Measurements from ENCODE around the gene SETDB1. TPM values are rescaled to one million over a fixed set of nuclear protein-coding genes. Genes with fewer than 3 reads are reported as not detected.

The SETDB1 gene
- total RNA-seq, 1 donor from 2014 or later = 79.5 TPM

DNA sequence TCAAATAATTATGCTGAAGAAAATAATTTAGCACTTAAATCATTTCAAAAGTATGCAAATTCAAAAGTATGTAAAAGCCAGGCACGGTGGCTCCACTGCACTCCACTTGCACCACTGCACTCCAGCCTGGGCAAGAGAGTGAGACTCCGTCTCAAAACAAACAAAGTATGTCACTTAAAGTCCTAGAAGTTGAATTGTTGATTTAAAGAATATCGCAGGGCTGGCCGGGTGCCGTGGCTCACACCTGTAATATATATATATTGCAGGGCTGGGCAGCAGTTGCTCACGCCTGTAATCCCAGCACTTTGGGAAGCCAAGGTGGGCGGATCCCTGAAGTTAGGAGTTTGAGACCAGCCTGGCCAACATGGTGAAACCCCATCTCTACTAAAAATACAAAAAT is 8.8 kb upstream of the SETDB1 start:
- no peak for DNase-seq (ENCODE audit: low spot score)
- no peak overlapping the region for H3K9ac ChIP-seq

DNA sequence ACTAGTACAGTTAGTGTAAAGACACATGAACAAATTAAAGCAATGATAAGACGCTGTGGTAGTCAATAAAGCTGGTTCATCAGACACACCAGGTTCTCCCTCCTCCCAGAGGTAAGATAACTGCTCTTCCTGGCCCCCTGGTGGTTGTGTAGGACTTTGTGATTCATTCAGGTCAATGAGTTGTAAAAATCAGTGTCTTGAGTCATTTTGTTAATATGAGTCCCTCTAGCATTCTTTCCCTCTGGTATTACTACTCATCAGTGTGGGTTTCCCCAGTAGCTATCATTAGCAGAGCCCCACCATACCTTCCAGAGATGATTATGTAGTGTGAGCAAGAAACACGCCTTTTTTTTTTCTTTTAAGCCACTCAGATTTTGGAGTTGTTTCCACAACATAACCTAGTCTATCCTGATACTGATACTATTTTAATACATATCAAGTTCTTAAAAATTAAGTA is 3.6 kb upstream of the SETDB1 start:
- H3K27me3 ChIP-seq = no peaks in the 10 kb centered on the region
- H3K27ac ChIP-seq = no peak overlapping the region
- peak; percentile 82 for DNase-seq (ENCODE audit: low spot score)
- Mint-ChIP-seq H3K4me3 (no peak overlapping the region), H3K27ac (no peak overlapping the region), H3K27me3 (ENCODE audit: insufficient read depth, low read depth) (peaks cover 8% of the 10 kb centered on the region), H3K36me3 (peaks cover 6% of the 10 kb centered on the region), H3K4me1 (peaks cover 19% of the 10 kb centered on the region), H3K9me3 (no peaks in the 10 kb centered on the region)
- no peaks in the 10 kb centered on the region for H3K9me3 ChIP-seq (ENCODE audit: low read depth)
- no peak overlapping the region for H3K4me2 ChIP-seq
- H4K20me1 ChIP-seq (ENCODE audit: low read depth) = no peaks in the 10 kb centered on the region
- TF ChIP-seq EZH2 (IDR thresholded peaks at IDR 0.05) = no peak
- TF ChIP-seq, protein P1, sequence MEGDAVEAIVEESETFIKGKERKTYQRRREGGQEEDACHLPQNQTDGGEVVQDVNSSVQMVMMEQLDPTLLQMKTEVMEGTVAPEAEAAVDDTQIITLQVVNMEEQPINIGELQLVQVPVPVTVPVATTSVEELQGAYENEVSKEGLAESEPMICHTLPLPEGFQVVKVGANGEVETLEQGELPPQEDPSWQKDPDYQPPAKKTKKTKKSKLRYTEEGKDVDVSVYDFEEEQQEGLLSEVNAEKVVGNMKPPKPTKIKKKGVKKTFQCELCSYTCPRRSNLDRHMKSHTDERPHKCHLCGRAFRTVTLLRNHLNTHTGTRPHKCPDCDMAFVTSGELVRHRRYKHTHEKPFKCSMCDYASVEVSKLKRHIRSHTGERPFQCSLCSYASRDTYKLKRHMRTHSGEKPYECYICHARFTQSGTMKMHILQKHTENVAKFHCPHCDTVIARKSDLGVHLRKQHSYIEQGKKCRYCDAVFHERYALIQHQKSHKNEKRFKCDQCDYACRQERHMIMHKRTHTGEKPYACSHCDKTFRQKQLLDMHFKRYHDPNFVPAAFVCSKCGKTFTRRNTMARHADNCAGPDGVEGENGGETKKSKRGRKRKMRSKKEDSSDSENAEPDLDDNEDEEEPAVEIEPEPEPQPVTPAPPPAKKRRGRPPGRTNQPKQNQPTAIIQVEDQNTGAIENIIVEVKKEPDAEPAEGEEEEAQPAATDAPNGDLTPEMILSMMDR (IDR thresholded peaks at IDR 0.05) = peak; percentile 84
- no peak for TF ChIP-seq EZH2phosphoT487 (IDR thresholded peaks at IDR 0.05)
- H2AFZ ChIP-seq (replicated peaks) = peak overlapping the region; percentile 39
- H3K79me2 ChIP-seq (ENCODE audit: low read depth) = peaks cover 11% of the 10 kb centered on the region
- no peak overlapping the region for H3K4me3 ChIP-seq
- no peaks in the 10 kb centered on the region for H3K36me3 ChIP-seq
- no peak overlapping the region for H3K9ac ChIP-seq
- H3F3A ChIP-seq (ENCODE audit: low read depth) = peaks cover 19% of the 10 kb centered on the region
- H3K4me1 ChIP-seq = no peaks in the 10 kb centered on the region

More for the DNA sequence above, 8.8 kb upstream of the SETDB1 start:
- no peak overlapping the region for H3K27ac ChIP-seq
- no peak overlapping the region for H3K4me3 ChIP-seq
- no peaks in the 10 kb centered on the region for H3K27me3 ChIP-seq
- H3K36me3 ChIP-seq = no peaks in the 10 kb centered on the region
- H3K27me3 Mint-ChIP-seq (ENCODE audit: insufficient read depth, low read depth) = no peaks in the 10 kb centered on the region
- H3K4me2 ChIP-seq = no peak overlapping the region
- H3K4me1 ChIP-seq = no peaks in the 10 kb centered on the region
- H3F3A ChIP-seq (ENCODE audit: low read depth) = no peaks in the 10 kb centered on the region
- no peaks in the 10 kb centered on the region for H3K36me3 Mint-ChIP-seq
- H3K4me3 Mint-ChIP-seq = no peak overlapping the region
- no peak overlapping the region for H2AFZ ChIP-seq (replicated peaks)
- H3K9me3 Mint-ChIP-seq = no peaks in the 10 kb centered on the region
- H3K9me3 ChIP-seq (ENCODE audit: low read depth) = no peaks in the 10 kb centered on the region
- no peaks in the 10 kb centered on the region for H3K79me2 ChIP-seq (ENCODE audit: low read depth)
- no peak for TF ChIP-seq EZH2phosphoT487 (IDR thresholded peaks at IDR 0.05)
- TF ChIP-seq EZH2 (IDR thresholded peaks at IDR 0.05) = no peak
- peaks cover 5% of the 10 kb centered on the region for H3K4me1 Mint-ChIP-seq
- no peaks in the 10 kb centered on the region for H4K20me1 ChIP-seq (ENCODE audit: low read depth)
- H3K27ac Mint-ChIP-seq = no peak overlapping the region

DNA sequence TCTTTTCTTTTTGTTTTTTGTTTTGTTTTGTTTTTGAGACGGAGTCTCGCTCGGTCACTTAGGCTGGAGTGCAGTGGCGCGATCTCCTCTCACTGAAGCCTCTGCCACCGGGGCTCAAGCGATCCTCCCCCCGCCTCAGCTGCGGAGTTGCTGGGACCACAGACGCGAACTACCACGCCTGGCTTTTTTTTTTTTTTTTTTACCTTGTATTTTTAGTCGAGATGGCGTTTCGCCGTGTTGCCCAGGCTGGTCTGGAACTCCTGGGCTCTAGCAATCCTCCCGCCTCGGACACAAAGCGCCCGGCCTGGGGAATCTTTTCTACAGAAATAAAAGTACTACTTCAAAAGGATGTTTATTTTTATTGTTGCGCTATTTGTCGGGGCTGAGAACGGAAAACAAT is 1.1 kb upstream of the SETDB1 start:
- peaks cover 23% of the 10 kb centered on the region for H3K4me1 Mint-ChIP-seq

DNA sequence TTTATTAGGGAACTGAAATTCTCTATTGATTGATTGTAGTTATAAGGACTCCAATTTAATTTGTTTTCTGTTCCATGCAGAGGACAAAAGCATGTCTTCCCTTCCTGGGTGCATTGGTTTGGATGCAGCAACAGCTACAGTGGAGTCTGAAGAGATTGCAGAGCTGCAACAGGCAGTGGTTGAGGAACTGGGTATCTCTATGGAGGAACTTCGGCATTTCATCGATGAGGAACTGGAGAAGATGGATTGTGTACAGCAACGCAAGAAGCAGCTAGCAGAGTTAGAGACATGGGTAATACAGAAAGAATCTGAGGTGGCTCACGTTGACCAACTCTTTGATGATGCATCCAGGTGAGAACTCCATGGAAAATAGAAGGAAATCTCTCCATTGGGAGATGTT is 1.5 kb downstream of the SETDB1 start:
- Histone ChIP-seq H3K36me3 (peaks cover 33% of the 10 kb centered on the region), H3K4me2 (peak overlapping the region; percentile 94), H3K4me1 (no peaks in the 10 kb centered on the region), H3K27me3 (no peaks in the 10 kb centered on the region), H3K4me3 (no peak overlapping the region), H4K20me1 (ENCODE audit: low read depth) (no peaks in the 10 kb centered on the region), H3K9ac (no peak overlapping the region), H3K27ac (no peak overlapping the region), H2AFZ (replicated peaks) (no peak overlapping the region), H3K79me2 (ENCODE audit: low read depth) (peaks cover 45% of the 10 kb centered on the region), H3K9me3 (ENCODE audit: low read depth) (no peaks in the 10 kb centered on the region), H3F3A (ENCODE audit: low read depth) (peaks cover 29% of the 10 kb centered on the region)
- Mint-ChIP-seq H3K27ac (no peak overlapping the region), H3K9me3 (peaks cover 15% of the 10 kb centered on the region), H3K4me1 (peaks cover 16% of the 10 kb centered on the region), H3K36me3 (peaks cover 43% of the 10 kb centered on the region), H3K27me3 (ENCODE audit: insufficient read depth, low read depth) (peaks cover 10% of the 10 kb centered on the region), H3K4me3 (peak overlapping the region; percentile 99)
- DNase-seq (ENCODE audit: low spot score) = no peak
- TF ChIP-seq EZH2 (IDR thresholded peaks at IDR 0.05) (no peak), EZH2phosphoT487 (IDR thresholded peaks at IDR 0.05) (no peak)
- TF ChIP-seq, protein P1 (IDR thresholded peaks at IDR 0.05) = no peak

More for the DNA sequence above, 1.1 kb upstream of the SETDB1 start:
- TF ChIP-seq EZH2phosphoT487 (IDR thresholded peaks at IDR 0.05) (no peak), EZH2 (IDR thresholded peaks at IDR 0.05) (no peak)
- TF ChIP-seq, protein P1 (IDR thresholded peaks at IDR 0.05) = no peak
- H3K79me2 ChIP-seq (ENCODE audit: low read depth) = peaks cover 25% of the 10 kb centered on the region
- H3K36me3 ChIP-seq = peaks cover 15% of the 10 kb centered on the region
- no peaks in the 10 kb centered on the region for H3K4me1 ChIP-seq
- peaks cover 8% of the 10 kb centered on the region for H3K27me3 Mint-ChIP-seq (ENCODE audit: insufficient read depth, low read depth)
- no peak overlapping the region for H3K4me3 ChIP-seq
- no peak overlapping the region for H2AFZ ChIP-seq (replicated peaks)
- H3K4me2 ChIP-seq = no peak overlapping the region
- H3K4me3 Mint-ChIP-seq = peak overlapping the region; percentile 43
- H3K27ac ChIP-seq = no peak overlapping the region
- DNase-seq (ENCODE audit: low spot score) = no peak
- no peak overlapping the region for H3K9ac ChIP-seq
- no peaks in the 10 kb centered on the region for H4K20me1 ChIP-seq (ENCODE audit: low read depth)
- H3K9me3 ChIP-seq (ENCODE audit: low read depth) = no peaks in the 10 kb centered on the region
- peaks cover 26% of the 10 kb centered on the region for H3K36me3 Mint-ChIP-seq
- H3F3A ChIP-seq (ENCODE audit: low read depth) = peaks cover 26% of the 10 kb centered on the region
- peaks cover 3% of the 10 kb centered on the region for H3K9me3 Mint-ChIP-seq
- H3K27ac Mint-ChIP-seq = no peak overlapping the region
- no peaks in the 10 kb centered on the region for H3K27me3 ChIP-seq

All from neural progenitor cell (in vitro differentiated cells).